HL-60 (cell line): Measurements from ENCODE around the gene CLEC20A.

Experiments used
- DNase-seq, 2 experiments: peaks; one replicate each; pipeline ENCODE4 v3.0.0-alpha.2; 2010 to 2020; ENCODE audit warnings: low read depth in 1 of 2, low spot score in 1 of 2
- H3K27ac ChIP-seq: fragments of 250-450 bp; sonication (Bioruptor Pico); replicated peaks from 2 replicates; pipeline ENCODE4 v1.5.1; 2020; ENCODE audit warnings: mild to moderate bottlenecking, moderate library complexity
- H3K27me3 ChIP-seq: fragments of 250-450 bp; sonication (Bioruptor Pico); 2 replicates; pipeline ENCODE4 v1.5.1; 2021; ENCODE audit warnings: mild to moderate bottlenecking, moderate library complexity; ENCODE audit not compliant: insufficient read depth, poor library complexity, severe bottlenecking
- H3K4me3 ChIP-seq: replicated peaks from 2 replicates; pipeline ENCODE4 v1.5.1; 2011; ENCODE audit warnings: mild to moderate bottlenecking, control low read depth, low read length; ENCODE audit not compliant: insufficient read depth
- CTCF ChIP-seq: IDR thresholded peaks from one replicate; pipeline ENCODE4 v1.5.1; 2011; ENCODE audit warnings: low read length, control low read depth, inconsistent platforms; ENCODE audit not compliant: insufficient read depth
- GABPA ChIP-seq: IDR thresholded peaks from 2 replicates; pipeline ENCODE4 v1.6.1; 2012; ENCODE audit warnings: low read depth
- POLR2AphosphoS5 ChIP-seq: IDR thresholded peaks from 2 replicates; pipeline ENCODE4 v1.6.1; 2012; ENCODE audit warnings: low read depth
- REST ChIP-seq: IDR thresholded peaks from 2 replicates; pipeline ENCODE4 v1.6.1; 2012; ENCODE audit warnings: low read depth; ENCODE audit not compliant: insufficient replicate concordance
- SPI1 ChIP-seq: IDR thresholded peaks from 2 replicates; pipeline ENCODE4 v1.6.1; 2012; ENCODE audit warnings: low read depth, mild to moderate bottlenecking, borderline replicate concordance

The CLEC20A gene

GRCh38 chr1:178529364-178530036 lies 32.7 kb upstream of the CLEC20A start:
- DNase-seq: no peak
- no peak overlapping the region for H3K27ac ChIP-seq

GRCh38 chr1:178528953-178529335 lies 32.2 kb upstream of the CLEC20A start:
- H3K27ac ChIP-seq: no peak overlapping the region
- TF ChIP-seq REST: no peak
- no peak for TF ChIP-seq GABPA
- no peak for TF ChIP-seq POLR2AphosphoS5
- TF ChIP-seq CTCF: no peak
- TF ChIP-seq SPI1: no peak
- no peaks in the 10 kb centered on the region for H3K27me3 ChIP-seq
- H3K4me3 ChIP-seq: no peak overlapping the region
- no peak for DNase-seq

More at GRCh38 chr1:178529364-178530036, 32.7 kb upstream of the CLEC20A start:
- H3K4me3 ChIP-seq: no peak overlapping the region
- TF ChIP-seq SPI1: no peak
- TF ChIP-seq CTCF: no peak
- TF ChIP-seq GABPA: no peak
- no peak for TF ChIP-seq POLR2AphosphoS5
- no peak for TF ChIP-seq REST
- no peaks in the 10 kb centered on the region for H3K27me3 ChIP-seq

- TF ChIP-seq CTCF: no peak
- TF ChIP-seq POLR2AphosphoS5: no peak
- TF ChIP-seq GABPA: no peak
- no peak for TF ChIP-seq SPI1
- no peak for TF ChIP-seq REST
- DNase-seq: no peak
- Histone ChIP-seq H3K4me3 (no peak overlapping the region), H3K27ac (no peak overlapping the region), H3K27me3 (no peaks in the 10 kb centered on the region)
Measured at GRCh38 chr1:178528228-178528952, 31.6 kb upstream of the CLEC20A start.
